HepG2 (cell line): ENCODE measurements around the gene ATP9B. TPM values are rescaled to one million over a fixed set of nuclear protein-coding genes. Genes with fewer than 3 reads are reported as not detected.

ENCODE experiments used
- ATAC-seq: fragments of 200-7000 bp; cut with Tn5 transposase; 3 replicates; pipeline ENCODE4 v1.9.1; 2020; ENCODE audit warnings: mild to moderate bottlenecking, moderate library complexity
- BruUV-seq: library from RNA; stranded (reverse); fragments of 400-500 nt; replicated peaks from 2 replicates; lab custom pipeline; 2021; lab: Mats Ljungman, UMichigan
- CTCF ChIA-PET: fragments of 300-600 bp; formaldehyde crosslinking; extraction: SDS; loops from one replicate; lab custom pipeline; 2021; ENCODE audit warnings: low total read pairs, inconsistent platforms, low intra/inter-chr PET ratio; lab: Yijun Ruan, JAX
- POLR2A ChIA-PET: fragments of 350-600 bp; sonication (Branson Sonifier 250); formaldehyde crosslinking; loops from one replicate; lab custom pipeline; 2020; ENCODE audit warnings: antibody characterized with exemption, inconsistent platforms; lab: Yijun Ruan, JAX
- DNase-seq: peaks from one replicate; pipeline ENCODE4 v3.0.0-alpha.2; 2015; ENCODE audit warnings: low spot score
- FAIRE-seq: peaks from 3 replicates; lab custom pipeline; 2011; peaks lifted over from hg19 to GRCh38; lab: Jason Lieb, UNC
- H2AFZ ChIP-seq: one replicate; pipeline ENCODE4 v1.6.1; 2011; ENCODE audit warnings: low read length, inconsistent platforms
- H3K27ac ChIP-seq: fragments of 300-600 bp; 3 replicates; pipeline ENCODE4 v1.8.0; 2011; ENCODE audit warnings: mixed run types, mild to moderate bottlenecking, mixed read lengths, low read length, inconsistent platforms; ENCODE audit not compliant: insufficient read depth; ENCODE audit errors: extremely low read length
- H3K27me3 ChIP-seq, 2 experiments: fragments of 200-600 bp in 1 of 2; 2 replicates in 1 of 2; 3 replicates in 1 of 2; pipeline versions ENCODE4 v1.6.0 to v1.8.0; 2011; ENCODE audit warnings: low read length in 2 of 2, mild to moderate bottlenecking in 2 of 2, moderate library complexity in 2 of 2, inconsistent platforms in 1 of 2; ENCODE audit not compliant: insufficient read depth in 2 of 2, control insufficient read depth in 1 of 2
- H3K36me3 ChIP-seq, 2 experiments: fragments of 200-600 bp in 1 of 2; replicated peaks in 1 of 2; 2 replicates in 1 of 2; 3 replicates in 1 of 2; pipeline versions ENCODE4 v1.5.1 to v1.8.0; 2011; ENCODE audit warnings: low read length in 2 of 2, inconsistent platforms in 1 of 2; ENCODE audit not compliant: insufficient read depth in 2 of 2, control insufficient read depth in 1 of 2
- H3K4me1 ChIP-seq: 2 replicates; pipeline ENCODE4 v1.5.1; 2012; ENCODE audit warnings: low read length, inconsistent platforms; ENCODE audit not compliant: insufficient read depth
- H3K4me2 ChIP-seq: 2 replicates; pipeline ENCODE4 v1.6.0; 2011; ENCODE audit warnings: low read depth, low read length, inconsistent platforms
- H3K4me3 ChIP-seq, 3 experiments: fragments of 200-600 bp in 1 of 3; sonication (generic), shearing (Covaris generic) in 1 of 3; replicated peaks in 1 of 3; 2 replicates each; pipeline ENCODE4 v1.5.1; 2011 to 2016; ENCODE audit warnings: low read length in 3 of 3, inconsistent platforms in 2 of 3, low read depth in 2 of 3, mild to moderate bottlenecking in 2 of 3, control low read depth in 1 of 3, mixed read lengths in 1 of 3; ENCODE audit not compliant: insufficient read depth in 1 of 3
- H3K79me2 ChIP-seq: one replicate; pipeline ENCODE4 v1.6.1; 2011; ENCODE audit warnings: low read length, inconsistent platforms; ENCODE audit not compliant: insufficient read depth
- H3K9ac ChIP-seq: 2 replicates; pipeline ENCODE4 v1.6.0; 2011; ENCODE audit warnings: mild to moderate bottlenecking, low read depth, low read length, inconsistent platforms; ENCODE audit not compliant: insufficient read depth
- H3K9me3 ChIP-seq: 2 replicates; pipeline ENCODE4 v1.5.1; 2012; ENCODE audit warnings: mild to moderate bottlenecking, low read length
- H4K20me1 ChIP-seq: 2 replicates; pipeline ENCODE4 v1.6.0; 2011; ENCODE audit warnings: inconsistent platforms, mild to moderate bottlenecking, low read length, moderate library complexity; ENCODE audit not compliant: insufficient read depth
- CSRNP1 ChIP-seq: sonication (generic); formaldehyde crosslinking; IDR thresholded peaks from 2 replicates; pipeline ENCODE4 v1.8.1; 2023; ENCODE audit warnings: mild to moderate bottlenecking, missing genetic modification reagents
- ESRRA ChIP-seq: sonication (generic); formaldehyde crosslinking; IDR thresholded peaks from 2 replicates; pipeline ENCODE4 v1.5.1; 2020; ENCODE audit warnings: mild to moderate bottlenecking, low read depth, missing genetic modification reagents
- FOXP4 ChIP-seq: sonication (generic); formaldehyde crosslinking; IDR thresholded peaks from 2 replicates; pipeline ENCODE4 v1.4.0; 2020; ENCODE audit warnings: missing genetic modification reagents
- HMG20B ChIP-seq: conservative IDR thresholded peaks from 2 replicates; pipeline ENCODE4 v1.6.1; 2016; ENCODE audit warnings: missing genetic modification reagents, missing compliant biosample characterization
- IKZF4 ChIP-seq: sonication (generic); formaldehyde crosslinking; IDR thresholded peaks from 2 replicates; pipeline ENCODE4 v1.5.1; 2020; ENCODE audit warnings: borderline replicate concordance, mild to moderate bottlenecking, low read depth, missing genetic modification reagents; ENCODE audit errors: not compliant biosample characterization
- KLF6 ChIP-seq: IDR thresholded peaks from 2 replicates; pipeline ENCODE4 v1.8.0; 2016; ENCODE audit warnings: missing biosample characterization, missing genetic modification reagents
- MBD4 ChIP-seq: IDR thresholded peaks from 2 replicates; pipeline ENCODE4 v1.6.1; 2012; ENCODE audit warnings: low read length, inconsistent platforms, borderline replicate concordance
- MED1 ChIP-seq: sonication (generic); formaldehyde crosslinking; IDR thresholded peaks from 2 replicates; pipeline ENCODE4 v1.4.0; 2020; ENCODE audit warnings: missing genetic modification reagents
- PHF20 ChIP-seq: sonication (generic); formaldehyde crosslinking; IDR thresholded peaks from 2 replicates; pipeline ENCODE4 v1.5.0; 2020; ENCODE audit warnings: mild to moderate bottlenecking, missing genetic modification reagents
- RAD21 ChIP-seq: fragments of 450-650 bp; formaldehyde crosslinking; IDR thresholded peaks from 2 replicates; pipeline ENCODE4 v1.5.0; 2020; ENCODE audit warnings: mild to moderate bottlenecking
- RFX5 ChIP-seq: IDR thresholded peaks from 2 replicates; pipeline ENCODE4 v1.6.1; 2011; ENCODE audit warnings: low read depth, low read length, improper control_type of control experiment
- SETDB1 ChIP-seq: sonication (generic); formaldehyde crosslinking; IDR thresholded peaks from 2 replicates; pipeline ENCODE4 v1.5.1; 2020; ENCODE audit warnings: missing genetic modification reagents, mild to moderate bottlenecking, borderline replicate concordance
- WIZ ChIP-seq: sonication (generic); formaldehyde crosslinking; IDR thresholded peaks from 2 replicates; pipeline ENCODE4 v1.5.1; 2020; ENCODE audit warnings: mild to moderate bottlenecking, missing genetic modification reagents
- YY1 ChIP-seq: IDR thresholded peaks from 2 replicates; pipeline ENCODE4 v1.6.1; 2011; ENCODE audit warnings: low read length, low read depth, moderate library complexity, mild to moderate bottlenecking; ENCODE audit not compliant: insufficient read depth, insufficient replicate concordance
- ZFP37 ChIP-seq: sonication (generic); formaldehyde crosslinking; IDR thresholded peaks from 2 replicates; pipeline ENCODE4 v1.4.0; 2020; ENCODE audit warnings: missing genetic modification reagents, borderline replicate concordance
- ZNF180 ChIP-seq: sonication (generic); formaldehyde crosslinking; IDR thresholded peaks from 2 replicates; pipeline ENCODE4 v1.4.0; 2020; ENCODE audit warnings: low read depth, missing genetic modification reagents, borderline replicate concordance
- ZSCAN29 ChIP-seq: sonication (generic); formaldehyde crosslinking; conservative IDR thresholded peaks from 2 replicates; pipeline ENCODE4 v1.4.0; 2020; ENCODE audit warnings: mild to moderate bottlenecking, missing genetic modification reagents
- WGBS: methylation state at CpG from one replicate; pipeline ENCODE4 v1.1.6; 2017; ENCODE audit warnings: low lambda C conversion rate; 5-methylcytosine and 5-hydroxymethylcytosine counted together
- in situ Hi-C: cut with HindIII; loops from 2 replicates; pipeline ENCODE4 v1.10.0; 2017; ENCODE audit warnings: low pct_unique_long_range_greater_than_20kb; ENCODE audit not compliant: extremely low pct_ligation_motif_present
- intact Hi-C: fragments of 100-400 bp; cut with micrococcal nuclease; formaldehyde crosslinking; loops from one replicate; pipeline ENCODE4 v1.10.0; 2022; ENCODE audit not compliant: unreplicated experiment
- polyA plus RNA-seq, 8 experiments: library from polyadenylated mRNA; depleted of rRNA in 3 of 8; stranded (reverse) in 7 of 8; unstranded in 1 of 8; fragments of >200 nt; fragmentation: Illumina TruSeq in 4 of 8; extraction: Trizol in 4 of 8; gene quantifications; 2 replicates each; pipeline versions ENCODE4 v1.2.1 to v1.2.3, GENCODE V29; 2011 to 2016; ENCODE audit warnings: low read depth in 4 of 8, missing spikeins in 1 of 8, mixed read lengths in 1 of 8; ENCODE audit not compliant: insufficient read depth in 1 of 8
- total RNA-seq, 5 experiments: library from RNA; depleted of rRNA; stranded (reverse); fragments of >200 nt; fragmentation: Illumina TruSeq; extraction: Trizol; gene quantifications; 2 replicates each; pipeline ENCODE4 v1.2.3, GENCODE V29; 2016; ENCODE audit warnings: low read depth in 1 of 5

The ATP9B gene
- total and polyA plus RNA-seq, 2 of the 13 experiments (the other 11 are each of a cell fraction or from before 2014, with no cell fraction given): 10.8 to 11.3 TPM

- 79% methylated on average over 1 of the region's 1 CpG for WGBS
- Histone ChIP-seq H2AFZ (no peak overlapping the region), H3K36me3 (no peaks in the 10 kb centered on the region; a peak in 2 of 5 replicates), H3K27ac (no peak overlapping the region), H3K27me3 (no peaks in the 10 kb centered on the region), H3K4me1 (no peaks in the 10 kb centered on the region), H4K20me1 (no peaks in the 10 kb centered on the region), H3K4me2 (no peak overlapping the region), H3K9me3 (no peaks in the 10 kb centered on the region), H3K9ac (no peak overlapping the region), H3K4me3 (no peak overlapping the region), H3K79me2 (no peaks in the 10 kb centered on the region)
- no peak for FAIRE-seq
- TF ChIP-seq MBD4 (no peak), ZSCAN29 (CRISPR knock-in tag) (no peak), PHF20 (CRISPR knock-in tag) (no peak), RFX5 (no peak), MED1 (CRISPR knock-in tag) (no peak), RAD21 (CRISPR knock-in tag) (no peak), YY1 (no peak), KLF6 (CRISPR knock-in tag) (no peak), SETDB1 (CRISPR knock-in tag) (no peak), ZFP37 (CRISPR knock-in tag) (no peak), HMG20B (CRISPR knock-in tag) (no peak)
- ChIA-PET CTCF (no interaction called here), POLR2A (no interaction called here)
- no peak for ATAC-seq
- intact Hi-C loops: no loop called here
- no peak for DNase-seq
- BruUV-seq: no TSS peak
- in situ Hi-C loops: no loop called here
Observed at GRCh38 chr18:79222790-79223189, 153.6 kb downstream of the ATP9B start.

- H3K4me2 ChIP-seq: no peak overlapping the region
- no peaks in the 10 kb centered on the region for H3K27me3 ChIP-seq
- H3K9me3 ChIP-seq: no peaks in the 10 kb centered on the region
- H3K9ac ChIP-seq: no peak overlapping the region
- H3K36me3 ChIP-seq: no peaks in the 10 kb centered on the region; a peak in 2 of 5 replicates
- BruUV-seq: no TSS peak
- CTCF ChIA-PET: no interaction called here
- ATAC-seq (no peak), FAIRE-seq (no peak), DNase-seq (no peak)
- WGBS: 100% methylated on average over 1 of the region's 1 CpG
- POLR2A ChIA-PET: no interaction called here
- intact Hi-C loops: no loop called here
- no peaks in the 10 kb centered on the region for H4K20me1 ChIP-seq
- TF ChIP-seq ZNF180: no peak
- no peak for TF ChIP-seq RAD21 (CRISPR knock-in tag)
- TF ChIP-seq IKZF4 (CRISPR knock-in tag): no peak
- no peak for TF ChIP-seq ESRRA (CRISPR knock-in tag)
- no peak for TF ChIP-seq WIZ (CRISPR knock-in tag)
- no peak for TF ChIP-seq FOXP4 (CRISPR knock-in tag)
- TF ChIP-seq CSRNP1 (CRISPR knock-in tag): no peak
- no peaks in the 10 kb centered on the region for H3K79me2 ChIP-seq
- no peak overlapping the region for H3K4me3 ChIP-seq
- no peak overlapping the region for H2AFZ ChIP-seq
- H3K27ac ChIP-seq: no peak overlapping the region
- H3K4me1 ChIP-seq: no peaks in the 10 kb centered on the region
- in situ Hi-C loops: no loop called here
Observed at GRCh38 chr18:79223431-79223830, 154.2 kb downstream of the ATP9B start.
